Neuronal stem cell (in vitro differentiated cells): Measurements from ENCODE around the gene CA5A.

Experiments
- DNase-seq: peaks from one replicate; pipeline ENCODE4 v3.0.0-alpha.2; 2013; ENCODE audit warnings: low spot score
- H2AFZ ChIP-seq: one replicate; pipeline ENCODE4 v1.6.1; 2013; ENCODE audit warnings: mild to moderate bottlenecking, low read length, inconsistent platforms
- H2AK5ac ChIP-seq: 2 replicates; pipeline ENCODE4 v1.6.1; 2013; ENCODE audit warnings: low read depth, mild to moderate bottlenecking, inconsistent platforms, low read length, moderate library complexity, mixed read lengths
- H2BK120ac ChIP-seq: 2 replicates; pipeline ENCODE4 v1.6.1; 2013; ENCODE audit warnings: low read depth, mild to moderate bottlenecking, inconsistent platforms, low read length, moderate library complexity, mixed read lengths
- H2BK12ac ChIP-seq: one replicate; pipeline ENCODE4 v1.6.1; 2013; ENCODE audit warnings: low read length, inconsistent platforms
- H2BK15ac ChIP-seq: 2 replicates; pipeline ENCODE4 v1.6.1; 2013; ENCODE audit warnings: mild to moderate bottlenecking, low read length, inconsistent platforms, mixed read lengths
- H2BK5ac ChIP-seq: one replicate; pipeline ENCODE4 v1.6.1; 2013; ENCODE audit warnings: inconsistent platforms, mild to moderate bottlenecking, low read length, moderate library complexity
- H3K14ac ChIP-seq: one replicate; pipeline ENCODE4 v1.6.1; 2013; ENCODE audit warnings: low read length, inconsistent platforms
- H3K18ac ChIP-seq: 2 replicates; pipeline ENCODE4 v1.6.1; 2013; ENCODE audit warnings: low read length, inconsistent platforms
- H3K23ac ChIP-seq: 2 replicates; pipeline ENCODE4 v1.6.1; 2013; ENCODE audit warnings: low read depth, mild to moderate bottlenecking, mixed read lengths, low read length, inconsistent platforms; ENCODE audit not compliant: poor library complexity
- H3K27ac ChIP-seq: replicated peaks from 3 replicates; pipeline ENCODE4 v1.5.1; 2013; ENCODE audit warnings: low read length, inconsistent platforms
- H3K27me3 ChIP-seq, 3 experiments: 2 replicates each; pipeline ENCODE4 v1.6.1; 2013; ENCODE audit warnings: low read length in 3 of 3, mild to moderate bottlenecking in 2 of 3, inconsistent platforms in 1 of 3, low read depth in 1 of 3, mixed read lengths in 1 of 3, moderate library complexity in 1 of 3; ENCODE audit not compliant: control insufficient read depth in 3 of 3, insufficient read depth in 3 of 3
- H3K36me3 ChIP-seq, 2 donors: replicated peaks in 1 of 2; 2 replicates each; pipeline ENCODE4 v1.6.1; 2013; ENCODE audit warnings: low read length in 2 of 2; ENCODE audit not compliant: control insufficient read depth in 2 of 2, insufficient read depth in 2 of 2
- H3K4ac ChIP-seq: 2 replicates; pipeline ENCODE4 v1.6.1; 2013; ENCODE audit warnings: inconsistent platforms, mild to moderate bottlenecking, low read length, moderate library complexity
- H3K4me1 ChIP-seq, 2 donors: 1 replicate in 1 of 2; 2 replicates in 1 of 2; pipeline ENCODE4 v1.6.1; 2013; ENCODE audit warnings: low read length in 2 of 2, low read depth in 1 of 2; ENCODE audit not compliant: control insufficient read depth in 2 of 2, insufficient read depth in 1 of 2
- H3K4me2 ChIP-seq: one replicate; pipeline ENCODE4 v1.6.1; 2013; ENCODE audit warnings: mild to moderate bottlenecking, low read length, inconsistent platforms; ENCODE audit not compliant: insufficient read depth, poor library complexity, severe bottlenecking
- H3K4me3 ChIP-seq, 2 donors: 2 replicates each; pipeline ENCODE4 v1.5.1; 2013; ENCODE audit warnings: low read length in 2 of 2, mild to moderate bottlenecking in 2 of 2, inconsistent platforms in 1 of 2, moderate library complexity in 1 of 2
- H3K79me1 ChIP-seq: one replicate; pipeline ENCODE4 v1.6.1; 2013; ENCODE audit warnings: low read depth, mild to moderate bottlenecking, inconsistent platforms, low read length, moderate library complexity
- H3K9ac ChIP-seq: one replicate; pipeline ENCODE4 v1.6.1; 2013; ENCODE audit warnings: mild to moderate bottlenecking, low read depth, low read length, inconsistent platforms; ENCODE audit not compliant: poor library complexity
- H3K9me3 ChIP-seq, 2 donors: replicated peaks in 1 of 2; 2 replicates each; pipeline versions ENCODE3 to v1.6.1; 2013; ENCODE audit warnings: low read length in 2 of 2, mild to moderate bottlenecking in 2 of 2, inconsistent platforms in 1 of 2, low read depth in 1 of 2, mixed read lengths in 1 of 2, moderate library complexity in 1 of 2; ENCODE audit not compliant: control insufficient read depth in 2 of 2, insufficient read depth in 1 of 2
- H4K8ac ChIP-seq: one replicate; pipeline ENCODE4 v1.6.1; 2013; ENCODE audit warnings: low read depth, mild to moderate bottlenecking, inconsistent platforms, low read length, moderate library complexity
- H4K91ac ChIP-seq: one replicate; pipeline ENCODE4 v1.6.1; 2013; ENCODE audit warnings: low read length, low read depth, mild to moderate bottlenecking, inconsistent platforms; ENCODE audit not compliant: poor library complexity
- WGBS, 2 donors: extraction: QIAGEN DNeasy Blood & Tissue Kit; methylation state at CpG; one replicate each; pipeline ENCODE4 v1.1.7; 2013; ENCODE audit warnings: missing lambda C conversion rate in 2 of 2, mixed read lengths in 1 of 2; ENCODE audit not compliant: insufficient read length in 2 of 2, insufficient replicate concordance in 1 of 2; ENCODE audit errors: extremely low coverage in 2 of 2; 5-methylcytosine and 5-hydroxymethylcytosine counted together

The CA5A gene

GRCh38 chr16:87964049-87964659 is 27.8 kb upstream of the CA5A start:
- Histone ChIP-seq H2AK5ac (no peak overlapping the region), H3K4me1 (no peaks in the 10 kb centered on the region), H3K4me3 (peak overlapping the region in 1 of 2 donors; percentile 13), H3K14ac (no peak overlapping the region), H3K36me3 (peaks cover 0 to 2% of the 10 kb centered on the region in 2 donors), H2BK15ac (no peak overlapping the region), H4K91ac (peak overlapping the region; percentile 11), H2BK120ac (no peak overlapping the region), H2BK12ac (no peak overlapping the region), H3K79me1 (peaks cover 13% of the 10 kb centered on the region), H3K27me3 (no peaks in the 10 kb centered on the region), H3K9ac (no peak overlapping the region), H3K4ac (no peak overlapping the region), H3K4me2 (no peak overlapping the region), H2BK5ac (peak overlapping the region; percentile 49), H3K27ac (no peak overlapping the region), H2AFZ (no peak overlapping the region), H3K18ac (peak overlapping the region; percentile 1), H4K8ac (no peak overlapping the region), H3K23ac (no peak overlapping the region), H3K9me3 (no peaks in the 10 kb centered on the region)
- no peak for DNase-seq
- WGBS, 2 donors = no CpG with 5 or more reads among the region's 19 CpGs

- H3K27me3 ChIP-seq = no peaks in the 10 kb centered on the region
- no peak overlapping the region for H3K18ac ChIP-seq
- no peak overlapping the region for H3K4me2 ChIP-seq
- no peak overlapping the region for H4K8ac ChIP-seq
- no peak overlapping the region for H3K4me3 ChIP-seq
- no peak overlapping the region for H4K91ac ChIP-seq
- no peaks in the 10 kb centered on the region for H3K4me1 ChIP-seq
- H2AFZ ChIP-seq = no peak overlapping the region
- no peak overlapping the region for H2BK15ac ChIP-seq
- no peak overlapping the region for H2BK12ac ChIP-seq
- peaks cover 12% of the 10 kb centered on the region for H3K79me1 ChIP-seq
- no peak overlapping the region for H3K27ac ChIP-seq
- no peak overlapping the region for H3K9ac ChIP-seq
- H3K14ac ChIP-seq = no peak overlapping the region
- H2BK120ac ChIP-seq = no peak overlapping the region
- H3K9me3 ChIP-seq = no peaks in the 10 kb centered on the region
- H2AK5ac ChIP-seq = no peak overlapping the region
- H2BK5ac ChIP-seq = no peak overlapping the region
- no peaks in the 10 kb centered on the region for H3K36me3 ChIP-seq
- DNase-seq = no peak
- H3K4ac ChIP-seq = no peak overlapping the region
- H3K23ac ChIP-seq = no peak overlapping the region
- no CpG with 5 or more reads among the region's 9 CpGs for WGBS, 2 donors
These were observed 27.1 kb upstream of the CA5A start for GRCh38 chr16:87963400-87963799.

- Histone ChIP-seq H3K23ac (no peak overlapping the region), H2BK5ac (no peak overlapping the region), H3K36me3 (peaks cover 9 to 15% of the 10 kb centered on the region in 2 donors), H3K79me1 (peaks cover 20% of the 10 kb centered on the region), H3K4me1 (peaks cover 2 to 4% of the 10 kb centered on the region in 2 donors), H3K9ac (no peak overlapping the region), H3K27ac (no peak overlapping the region), H3K4ac (no peak overlapping the region), H3K4me3 (no peak overlapping the region), H2BK12ac (no peak overlapping the region), H2AK5ac (no peak overlapping the region), H4K91ac (no peak overlapping the region), H4K8ac (no peak overlapping the region), H3K27me3 (no peaks in the 10 kb centered on the region), H2AFZ (no peak overlapping the region), H3K14ac (no peak overlapping the region), H3K9me3 (no peaks in the 10 kb centered on the region), H2BK120ac (no peak overlapping the region), H2BK15ac (no peak overlapping the region), H3K4me2 (no peak overlapping the region), H3K18ac (no peak overlapping the region)
- DNase-seq = no peak
- whole genome bisulfite sequencing, 2 donors = no CpG with 5 or more reads among the region's 4 CpGs
These were observed 25.3 kb upstream of the CA5A start for GRCh38 chr16:87961623-87962022.

- Histone ChIP-seq H3K14ac (no peak overlapping the region), H2BK120ac (no peak overlapping the region), H3K9ac (no peak overlapping the region), H2BK5ac (no peak overlapping the region), H3K4ac (no peak overlapping the region), H2BK12ac (no peak overlapping the region), H3K9me3 (no peaks in the 10 kb centered on the region), H3K4me3 (no peak overlapping the region), H3K27ac (no peak overlapping the region), H3K4me1 (peaks cover 9 to 10% of the 10 kb centered on the region in 2 donors), H3K79me1 (peaks cover 20% of the 10 kb centered on the region), H2AK5ac (no peak overlapping the region), H3K4me2 (no peak overlapping the region), H2AFZ (no peak overlapping the region), H2BK15ac (no peak overlapping the region), H3K36me3 (peaks cover 9 to 15% of the 10 kb centered on the region in 2 donors), H3K23ac (no peak overlapping the region), H4K8ac (no peak overlapping the region), H4K91ac (no peak overlapping the region), H3K18ac (no peak overlapping the region), H3K27me3 (no peaks in the 10 kb centered on the region)
- no peak for DNase-seq
- no CpG with 5 or more reads among the region's 8 CpGs for WGBS, 2 donors
These were observed 24.5 kb upstream of the CA5A start for GRCh38 chr16:87960852-87961251.
